Mammary epithelial cell (primary cell): ENCODE measurements around the gene MAGI1.

Experiments
- CTCF ChIP-seq, 2 donors: IDR thresholded peaks in 1 of 2; conservative IDR thresholded peaks in 1 of 2; 2 replicates each; pipeline ENCODE4 v1.5.1; 2011 to 2012; ENCODE audit warnings: inconsistent platforms in 2 of 2, low read length in 2 of 2, mild to moderate bottlenecking in 2 of 2, control low read depth in 1 of 2, low read depth in 1 of 2; ENCODE audit not compliant: insufficient read depth in 1 of 2; ENCODE audit errors: extremely low read depth in 1 of 2
- EZH2 ChIP-seq: IDR thresholded peaks from 2 replicates; pipeline ENCODE4 v1.6.1; 2012; ENCODE audit warnings: low read length, inconsistent platforms, borderline replicate concordance

GRCh38 chr3:65820600-65820999 is 218.1 kb downstream of the MAGI1 start:
- TF ChIP-seq CTCF (conservative IDR thresholded peaks at IDR 0.05 in 1 of 2, IDR thresholded peaks at IDR 0.05 in 1 of 2; ENCODE audit: extremely low read depth in 1 of 2, insufficient read depth in 1 of 2, low read depth in 1 of 2, low read length in 2 of 2) (no peak), EZH2 (no peak)
